Measurements from ENCODE around the gene MYF6. TPM values are rescaled to one million over a fixed set of nuclear protein-coding genes. Genes with fewer than 3 reads are reported as not detected.

MYF6 gene
- total RNA-seq (2014; rRNA removed; shearing (Covaris generic)): not detected in 2 replicates
- total RNA-seq (2022): not detected in 2 replicates
- not detected for Bru-seq, nascent RNA
- BruChase-seq, experiment 1, labeled RNA remaining after a 6-hour chase: not detected
- not detected for BruChase-seq, experiment 2, labeled RNA remaining after a 2-hour chase
- long read RNA-seq: 0 reads

GRCh38 chr12:80707126-80707829 is at the start of gene MYF6:
MYF6 (plus strand) TSS chr12:80707634; CDS start chr12:80707720, 86 bp downstream.
- H4K20me1 ChIP-seq (ENCODE audit: insufficient read depth, low read length): no peaks in the 10 kb centered on the region
- H3K4me2 ChIP-seq (ENCODE audit: low read length): no peak within 1 kb of the TSS
- no peaks in the 10 kb centered on the region for H3K9me3 ChIP-seq (ENCODE audit: low read length)
- no peak for DNase-seq (ENCODE audit: low spot score)
- H3K4me1 ChIP-seq (ENCODE audit: insufficient read depth, low read length, poor library complexity, severe bottlenecking): no peaks in the 10 kb centered on the region
- H3K9me2 ChIP-seq (ENCODE audit: insufficient read depth, low read length): no peaks in the 10 kb centered on the region
- no TSS peak for BruUV-seq (replicated peaks)
- intact Hi-C loops (cut with micrococcal nuclease; ENCODE audit: unreplicated experiment): no loop called here
- ChIA-PET CTCF (ENCODE audit: unreplicated experiment) (no interaction called here), POLR2A (no interaction called here)
- H2AFZ ChIP-seq (ENCODE audit: low read length): no peak within 1 kb of the TSS
- no peaks in the 10 kb centered on the region for H3K79me2 ChIP-seq (ENCODE audit: insufficient read depth, low read depth, low read length)
- no peaks in the 10 kb centered on the region for H3K36me3 ChIP-seq (ENCODE audit: insufficient read depth, low read length)
- H3K4me3 ChIP-seq (ENCODE audit: low read depth, low read length, poor library complexity, severe bottlenecking): no peak within 1 kb of the TSS
- no peak for TF ChIP-seq CTCF (conservative IDR thresholded peaks at IDR 0.05; ENCODE audit: low read length)
- TF ChIP-seq EZH2phosphoT487 (IDR thresholded peaks at IDR 0.05; ENCODE audit: borderline replicate concordance, low read depth, low read length): no peak
- H3K27ac ChIP-seq (ENCODE audit: low read depth, low read length, poor library complexity, severe bottlenecking): no peak within 1 kb of the TSS

GRCh38 chr12:80659512-80660063 is 47.8 kb upstream of the MYF6 start:
- CTCF ChIA-PET (ENCODE audit: unreplicated experiment): no interaction called here
- no peak overlapping the region for H3K27ac ChIP-seq (ENCODE audit: low read depth, low read length, poor library complexity, severe bottlenecking)
- BruUV-seq (replicated peaks): no TSS peak
- H3K36me3 ChIP-seq (ENCODE audit: insufficient read depth, low read length): no peaks in the 10 kb centered on the region
- H3K4me2 ChIP-seq (ENCODE audit: low read length): no peak overlapping the region
- no peaks in the 10 kb centered on the region for H3K4me1 ChIP-seq (ENCODE audit: insufficient read depth, low read length, poor library complexity, severe bottlenecking)
- intact Hi-C loops (cut with micrococcal nuclease; ENCODE audit: unreplicated experiment): no loop called here
- TF ChIP-seq EZH2phosphoT487 (IDR thresholded peaks at IDR 0.05; ENCODE audit: borderline replicate concordance, low read depth, low read length) (no peak), CTCF (conservative IDR thresholded peaks at IDR 0.05; ENCODE audit: low read length) (no peak)
- H3K4me3 ChIP-seq (ENCODE audit: low read depth, low read length, poor library complexity, severe bottlenecking): no peak overlapping the region
- no peaks in the 10 kb centered on the region for H3K9me3 ChIP-seq (ENCODE audit: low read length)
- no peak for DNase-seq (ENCODE audit: low spot score)
- no peak overlapping the region for H2AFZ ChIP-seq (ENCODE audit: low read length)
- H3K79me2 ChIP-seq (ENCODE audit: insufficient read depth, low read depth, low read length): no peaks in the 10 kb centered on the region
- POLR2A ChIA-PET: interaction anchor here (0.6 kb wide), 1 partner anchor 844 kb away, joined by 3 read pairs; no protein-coding TSS in a partner anchor
- no peaks in the 10 kb centered on the region for H4K20me1 ChIP-seq (ENCODE audit: insufficient read depth, low read length)
- H3K9me2 ChIP-seq (ENCODE audit: insufficient read depth, low read length): no peaks in the 10 kb centered on the region

- no TSS peak for BruUV-seq (replicated peaks)
- H2AFZ ChIP-seq (ENCODE audit: low read length): no peak overlapping the region
- no peak overlapping the region for H3K27ac ChIP-seq (ENCODE audit: low read depth, low read length, poor library complexity, severe bottlenecking)
- DNase-seq (ENCODE audit: low spot score): no peak
- H4K20me1 ChIP-seq (ENCODE audit: insufficient read depth, low read length): no peaks in the 10 kb centered on the region
- ChIA-PET CTCF (ENCODE audit: unreplicated experiment) (no interaction called here), POLR2A (no interaction called here)
- no peaks in the 10 kb centered on the region for H3K79me2 ChIP-seq (ENCODE audit: insufficient read depth, low read depth, low read length)
- intact Hi-C loops (cut with micrococcal nuclease; ENCODE audit: unreplicated experiment): no loop called here
- TF ChIP-seq CTCF (conservative IDR thresholded peaks at IDR 0.05; ENCODE audit: low read length): no peak
- no peak for TF ChIP-seq EZH2phosphoT487 (IDR thresholded peaks at IDR 0.05; ENCODE audit: borderline replicate concordance, low read depth, low read length)
- no peaks in the 10 kb centered on the region for H3K4me1 ChIP-seq (ENCODE audit: insufficient read depth, low read length, poor library complexity, severe bottlenecking)
- H3K4me3 ChIP-seq (ENCODE audit: low read depth, low read length, poor library complexity, severe bottlenecking): no peak overlapping the region
- H3K9me3 ChIP-seq (ENCODE audit: low read length): no peaks in the 10 kb centered on the region
- no peak overlapping the region for H3K4me2 ChIP-seq (ENCODE audit: low read length)
- no peaks in the 10 kb centered on the region for H3K36me3 ChIP-seq (ENCODE audit: insufficient read depth, low read length)
- H3K9me2 ChIP-seq (ENCODE audit: insufficient read depth, low read length): no peaks in the 10 kb centered on the region
These were observed 44.8 kb upstream of the MYF6 start for GRCh38 chr12:80662586-80662985.

Data from OCI-LY7 (cell line).